ENCODE measurements around the gene EFL1. TPM values are rescaled to one million over a fixed set of nuclear protein-coding genes. Genes with fewer than 3 reads are reported as not detected.
"Not testable (repeated sequence)": the region's sequence is repeated elsewhere in the genome, so short reads cannot be mapped to it uniquely, and the experiment has no call there.

The EFL1 gene
- total RNA-seq, 1 donor from 2014 or later: 38.7 TPM

DNA sequence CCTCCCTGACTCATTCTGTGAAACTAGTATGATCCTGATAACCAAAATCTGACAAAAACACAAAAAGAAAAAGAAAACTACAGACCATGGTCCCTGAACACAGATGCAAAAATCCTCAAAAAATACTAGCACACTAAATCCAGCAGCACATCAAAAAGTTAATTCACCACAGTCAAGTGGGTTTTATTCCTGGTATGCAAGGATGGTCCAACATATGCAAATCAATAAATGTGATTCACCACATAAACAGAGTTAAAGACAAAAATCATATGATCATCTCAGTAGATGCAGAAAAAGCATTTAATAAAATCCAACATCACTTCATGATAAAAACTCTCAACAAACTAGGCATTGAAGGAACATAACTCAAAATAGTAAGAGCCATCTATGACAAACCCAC, 12.9 kb upstream of the EFL1 start:
- no peak for DNase-seq

DNA sequence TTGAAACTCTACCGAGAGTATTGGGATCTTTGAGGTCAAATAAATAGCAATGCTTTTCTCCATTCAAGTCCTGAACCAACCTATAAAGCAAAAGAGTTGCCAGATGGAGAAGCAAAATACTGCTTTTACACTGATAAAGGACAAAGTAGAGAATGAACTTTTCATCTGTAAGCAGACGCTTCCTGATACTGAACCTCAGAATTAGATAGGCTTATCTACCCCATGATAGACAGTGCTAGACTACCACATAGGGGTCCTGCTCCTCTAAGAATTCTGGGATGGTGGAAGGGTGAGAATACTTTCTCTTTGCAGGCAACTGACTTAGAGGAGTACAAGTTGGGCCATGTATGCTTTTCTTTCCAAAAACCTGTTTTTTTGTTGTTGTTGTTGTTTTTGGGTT, 9.6 kb upstream of the EFL1 start:
- no peak for DNase-seq

DNA sequence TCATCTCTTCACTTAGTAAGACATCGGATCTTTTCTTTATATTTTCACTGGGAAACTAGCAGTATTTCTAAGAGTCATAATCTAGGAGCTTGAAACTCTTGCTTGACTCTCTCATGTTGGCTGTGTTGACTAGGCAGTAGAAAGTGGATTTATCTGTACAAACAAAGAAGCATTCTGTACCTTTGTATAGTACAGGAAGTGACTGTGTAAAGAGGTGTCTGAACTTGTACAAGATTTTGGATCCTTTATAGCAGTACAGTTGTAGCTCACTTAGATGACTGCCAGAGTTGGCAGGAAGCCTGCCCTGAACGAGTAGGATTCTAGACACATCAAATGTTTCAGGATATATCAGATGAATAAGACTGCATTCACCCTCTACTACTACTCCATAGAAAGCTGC, 5.9 kb upstream of the EFL1 start:
- DNase-seq: not testable (repeated sequence)

DNA sequence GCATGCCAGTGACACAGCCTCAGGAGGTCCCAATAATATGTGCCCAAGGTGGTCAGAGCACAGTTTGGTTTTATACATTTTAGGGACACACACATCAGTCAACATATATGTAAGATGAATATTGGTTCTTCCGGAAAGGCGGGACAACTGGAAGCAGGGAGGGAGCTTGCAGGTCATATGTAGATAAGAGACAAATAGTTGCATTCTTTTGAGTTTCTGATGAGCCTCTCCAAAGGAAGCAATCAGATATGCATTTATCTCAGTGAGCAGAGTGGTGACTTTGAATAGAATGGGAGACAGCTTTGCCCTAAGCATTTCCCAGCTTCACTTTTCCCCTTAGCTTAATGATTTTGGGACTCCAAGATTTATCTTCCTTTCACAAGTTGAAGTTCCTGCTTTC, 4.6 kb upstream of the EFL1 start:
- not testable (repeated sequence) for DNase-seq

DNA sequence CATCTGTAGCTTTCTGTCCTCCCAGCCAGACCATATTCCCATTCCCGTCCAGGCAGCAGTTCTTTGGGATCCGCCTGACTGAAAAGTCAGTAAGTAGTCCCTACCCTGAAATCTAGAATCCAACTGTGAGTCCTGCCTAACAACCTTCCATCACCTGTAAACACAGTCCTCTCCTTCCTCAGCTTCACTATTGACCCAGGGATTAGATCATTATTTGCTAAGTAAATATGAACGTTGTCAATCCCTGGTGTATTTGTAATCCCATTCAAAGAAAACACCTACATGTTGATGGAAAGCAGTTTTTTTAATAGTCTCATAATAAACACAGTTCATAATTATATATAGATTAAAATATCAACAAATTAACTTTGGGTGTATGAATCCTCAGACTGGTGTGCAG, 816 bp upstream of the EFL1 start:
- DNase-seq: no peak

DNA sequence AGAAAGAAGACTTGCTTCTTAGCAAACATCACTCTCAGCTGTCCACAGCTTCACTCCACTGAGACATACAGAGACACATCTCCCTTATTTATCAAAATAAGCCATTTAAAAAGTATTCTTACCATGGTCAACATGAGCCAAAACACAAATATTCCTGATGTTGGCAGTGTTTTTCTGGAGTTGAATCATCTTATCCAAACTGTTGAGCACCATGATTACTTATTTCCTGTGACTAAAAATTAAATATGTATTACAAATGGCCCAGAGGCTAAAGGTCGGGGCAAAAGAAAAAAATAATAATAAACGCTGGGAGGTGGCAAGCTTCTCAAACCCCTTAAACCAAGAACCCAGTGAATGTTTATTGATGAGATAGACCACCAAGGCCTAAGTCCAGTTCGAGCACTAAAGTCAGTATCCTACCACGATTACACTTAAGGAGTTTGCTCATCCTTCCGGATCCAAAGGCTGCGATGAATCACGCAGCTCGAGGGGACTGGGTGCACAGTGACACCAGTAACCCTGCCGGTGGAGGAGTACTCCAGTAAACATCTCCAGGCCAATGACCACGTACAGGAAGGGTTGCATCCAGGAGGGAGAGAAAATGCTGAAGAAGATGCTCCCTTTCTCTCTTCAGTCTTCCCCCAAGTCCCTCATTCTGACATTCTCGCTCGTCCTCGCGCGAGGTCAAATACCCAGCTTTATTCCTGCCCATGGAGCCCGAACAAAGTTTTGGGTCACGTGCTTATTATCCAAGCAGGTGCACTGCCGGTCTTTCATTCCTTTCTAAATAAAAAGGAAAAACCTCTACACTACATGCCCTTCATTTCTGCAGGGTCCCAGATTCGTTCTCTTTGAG, 740 bp downstream of the EFL1 start:
- DNase-seq: not testable (repeated sequence)

DNA sequence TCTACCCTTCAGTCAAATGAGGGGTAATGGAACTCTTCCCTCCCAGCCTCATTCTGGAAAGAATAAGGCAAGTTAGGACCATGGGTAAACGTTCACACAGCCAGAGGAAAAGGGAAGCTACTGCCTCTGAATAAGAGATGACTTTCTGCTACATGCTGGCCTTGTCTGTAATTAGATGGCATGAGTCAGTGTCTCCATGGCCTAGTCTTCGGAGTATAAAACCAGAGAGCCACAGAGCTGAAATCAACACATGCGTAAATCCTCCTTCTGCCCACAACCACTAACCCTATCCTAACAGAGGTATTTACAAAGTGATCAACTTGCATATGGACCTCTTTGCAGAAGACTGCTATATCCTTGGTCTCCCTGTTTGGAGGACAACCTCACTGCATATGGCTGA, 14.3 kb downstream of the EFL1 start:
- not testable (repeated sequence) for DNase-seq

DNA sequence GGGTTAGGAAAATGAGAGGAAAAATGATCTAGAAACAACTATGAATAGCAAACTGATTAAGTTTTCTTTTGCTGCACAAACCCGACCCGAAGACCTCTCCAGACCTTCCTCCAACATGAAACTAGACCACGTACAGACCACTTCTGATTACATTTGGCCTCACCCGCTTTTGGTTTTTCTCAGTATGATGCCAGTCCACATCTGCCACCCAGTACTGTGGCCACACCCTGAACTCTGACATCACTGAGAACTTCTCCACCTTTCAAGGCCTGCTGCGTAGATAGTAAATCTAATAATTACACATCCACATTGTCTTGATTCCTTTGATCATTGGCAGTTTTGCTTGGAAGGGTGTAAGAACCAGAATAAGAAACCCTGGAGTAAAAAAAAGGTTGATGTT, 16.6 kb downstream of the EFL1 start:
- DNase-seq: not testable (repeated sequence)

DNA sequence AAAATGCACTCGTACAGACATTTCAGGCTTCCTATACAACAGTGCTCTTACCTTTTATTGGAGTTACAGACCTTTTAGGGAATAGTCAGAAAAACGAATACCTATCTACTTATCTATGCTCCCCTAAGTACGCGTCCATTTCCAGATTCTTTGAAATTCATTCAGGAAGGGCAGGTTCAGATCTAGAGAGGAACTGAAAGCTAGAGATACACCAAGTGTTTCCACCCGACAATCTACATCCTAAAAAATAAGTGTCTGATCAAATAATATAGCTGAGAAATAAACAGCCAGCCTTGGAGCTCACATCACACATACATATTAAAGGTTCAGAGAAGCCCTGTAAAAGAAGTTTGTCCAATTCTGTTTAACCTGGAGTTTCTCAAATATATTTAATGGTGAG, 18.9 kb downstream of the EFL1 start:
- DNase-seq: not testable (repeated sequence)

DNA sequence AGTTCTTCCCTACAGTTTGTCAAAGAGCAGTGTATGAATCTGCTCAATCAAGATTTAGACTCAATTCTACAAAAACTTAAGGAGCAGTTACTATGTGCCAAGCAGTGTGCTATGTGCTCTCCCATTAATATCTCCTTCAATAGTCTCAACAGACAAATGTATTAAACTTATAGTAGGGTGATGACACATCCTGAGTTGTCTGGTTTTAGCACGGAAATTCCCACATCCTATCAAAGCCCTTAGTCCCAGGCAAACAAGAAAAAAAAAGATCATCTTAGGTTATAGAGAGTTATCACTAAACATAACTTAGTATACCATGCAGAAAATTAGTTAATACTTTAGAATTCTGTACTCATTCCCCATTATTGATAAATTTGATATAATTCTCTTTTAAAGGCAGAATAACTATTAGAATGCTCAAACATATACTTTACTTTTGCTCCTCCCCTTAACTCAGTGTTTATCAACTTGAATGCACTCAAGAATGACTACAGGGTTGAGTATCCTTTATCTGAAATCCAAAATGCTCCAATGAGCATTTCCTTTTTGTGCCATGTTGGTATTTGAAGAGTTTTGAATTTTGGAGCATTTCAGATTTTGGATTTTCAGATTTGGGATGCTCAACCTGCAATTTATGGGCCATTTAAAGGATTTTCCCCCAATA, 20.6 kb downstream of the EFL1 start:
- not testable (repeated sequence) for DNase-seq

DNA sequence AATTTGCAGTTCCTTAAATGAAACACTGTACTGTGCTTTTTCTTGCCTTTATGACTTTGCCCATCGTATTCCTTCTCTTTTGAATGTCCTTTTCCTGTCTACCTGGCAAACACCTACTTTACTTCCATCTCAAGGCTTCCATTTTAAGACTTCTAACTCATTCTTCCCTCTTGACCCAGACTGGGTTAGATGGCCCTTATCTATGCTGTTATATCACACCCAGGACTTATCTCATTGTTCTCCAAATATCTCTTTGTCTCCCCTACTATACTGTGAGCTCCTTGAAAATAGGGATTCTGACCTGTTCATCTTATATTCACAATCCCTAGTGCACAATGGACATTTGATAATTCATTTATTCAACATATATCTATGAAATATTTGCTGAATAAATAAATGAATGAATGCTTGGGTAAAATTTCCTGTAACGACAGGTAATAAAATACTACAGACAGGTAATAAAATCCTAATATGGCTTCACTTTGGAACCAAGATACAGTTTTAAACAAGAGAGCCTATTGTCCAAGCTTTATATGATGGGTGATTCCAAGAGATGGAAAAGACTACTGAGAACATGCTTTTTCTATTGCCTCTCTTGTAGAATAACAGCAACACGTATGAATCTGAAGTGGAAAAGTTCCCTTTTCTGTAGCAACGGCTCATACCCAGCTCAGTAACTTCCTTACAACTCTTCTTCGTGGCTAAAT, 22.7 kb downstream of the EFL1 start:
- DNase-seq: no peak

DNA sequence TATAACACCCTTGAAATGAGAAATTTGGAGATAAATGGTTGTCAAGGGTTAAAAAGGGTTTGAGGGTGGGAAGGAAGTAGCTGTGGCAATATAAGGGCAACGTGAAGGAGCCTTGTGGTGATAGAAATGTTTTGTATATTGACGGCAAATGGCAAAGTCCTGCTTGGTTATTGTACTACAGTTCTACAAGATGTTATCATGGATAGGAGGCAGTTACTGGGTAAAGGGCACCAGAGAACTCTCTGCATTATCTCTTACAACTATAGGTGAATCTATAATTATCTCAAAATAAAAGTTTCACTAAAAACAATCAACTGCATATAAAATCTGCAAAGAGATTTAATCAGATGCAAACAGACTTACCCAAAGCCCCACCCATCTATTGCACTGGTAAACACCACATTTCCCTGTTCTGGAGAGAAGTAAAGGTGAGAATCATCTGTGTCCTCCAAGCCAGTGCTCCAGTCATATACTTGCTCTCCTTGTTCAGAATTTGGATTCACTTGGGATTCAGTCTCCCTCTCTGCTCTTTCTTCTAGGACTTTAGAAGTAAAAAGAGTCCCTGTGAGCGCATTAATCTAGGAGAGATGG, 24.5 kb downstream of the EFL1 start:
- DNase-seq: not testable (repeated sequence)

DNA sequence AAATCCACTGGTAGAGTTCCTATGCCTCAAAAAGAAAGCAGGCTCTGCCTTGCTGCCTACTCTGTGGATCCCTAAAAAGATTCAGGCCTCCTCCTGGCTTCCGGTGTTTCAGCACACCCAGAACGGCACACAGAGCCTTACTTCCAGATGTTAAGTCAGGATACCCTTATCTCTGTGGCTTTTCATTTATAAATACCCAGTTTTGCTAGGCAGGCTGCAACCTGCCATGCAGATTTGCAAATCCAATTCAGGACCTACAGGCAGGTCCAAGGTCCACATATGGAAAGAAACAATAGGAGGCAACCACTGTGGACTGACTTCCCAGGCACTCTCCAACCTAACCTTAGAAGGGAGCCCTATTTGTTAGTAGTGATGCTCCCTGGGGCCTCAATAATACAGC, 30.7 kb downstream of the EFL1 start:
- no peak for DNase-seq

DNA sequence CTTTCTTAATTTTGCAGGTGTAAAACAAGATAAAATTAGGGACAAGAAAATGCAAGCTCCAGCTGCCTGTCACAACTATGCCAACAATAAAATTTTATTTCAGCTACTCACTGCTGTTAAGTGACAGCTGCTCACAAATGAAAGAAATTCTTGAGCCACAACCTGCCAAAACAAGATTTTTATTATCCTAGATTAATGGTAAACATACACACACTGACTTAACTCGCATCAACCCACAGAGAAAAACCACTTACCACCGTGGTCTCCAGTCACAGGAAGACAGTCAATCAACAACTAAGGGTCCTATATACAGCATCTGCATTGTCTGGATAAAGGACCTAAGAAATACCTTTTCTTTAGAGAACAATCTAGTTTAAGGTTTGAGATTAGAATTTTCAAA, 31.3 kb downstream of the EFL1 start:
- DNase-seq: no peak

DNA sequence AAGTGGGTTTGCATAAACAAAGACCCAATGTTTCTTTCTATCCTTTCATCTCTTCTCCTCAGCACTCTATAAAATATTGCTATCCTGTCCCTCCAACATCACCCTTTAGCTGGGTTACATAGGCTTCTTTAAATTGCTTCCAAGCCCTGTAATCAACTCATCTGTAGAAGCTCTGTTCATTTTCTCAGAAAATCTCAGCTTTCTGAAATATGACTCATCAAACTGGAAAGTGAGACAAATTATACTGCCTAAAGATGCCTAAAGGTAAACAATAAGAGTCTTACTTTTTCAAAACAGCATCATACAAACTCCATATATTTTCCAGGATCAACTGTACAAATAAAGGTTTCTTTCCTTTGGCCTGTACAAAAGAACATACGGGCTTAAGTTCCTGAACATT, 33.8 kb downstream of the EFL1 start:
- no peak for DNase-seq

DNA sequence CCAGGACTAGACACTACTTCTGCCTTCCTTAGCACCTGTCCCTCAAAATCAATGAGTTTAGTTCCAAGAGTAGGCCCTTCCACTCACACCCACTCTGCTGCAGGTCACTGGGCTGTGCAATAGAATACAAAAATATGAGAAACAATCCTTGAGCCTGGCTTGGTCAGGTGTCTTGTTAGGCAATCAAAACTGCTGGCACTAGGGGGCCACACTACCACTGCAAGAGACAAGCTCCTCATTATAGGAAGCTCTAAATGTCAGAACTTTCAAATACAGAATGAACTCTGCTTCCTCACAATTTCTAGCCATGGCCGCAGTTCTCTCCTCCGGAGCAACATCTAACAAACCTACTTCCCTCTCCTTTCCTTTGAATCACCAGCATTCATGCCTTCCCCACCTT, 41.0 kb downstream of the EFL1 start:
- DNase-seq: not testable (repeated sequence)

DNA sequence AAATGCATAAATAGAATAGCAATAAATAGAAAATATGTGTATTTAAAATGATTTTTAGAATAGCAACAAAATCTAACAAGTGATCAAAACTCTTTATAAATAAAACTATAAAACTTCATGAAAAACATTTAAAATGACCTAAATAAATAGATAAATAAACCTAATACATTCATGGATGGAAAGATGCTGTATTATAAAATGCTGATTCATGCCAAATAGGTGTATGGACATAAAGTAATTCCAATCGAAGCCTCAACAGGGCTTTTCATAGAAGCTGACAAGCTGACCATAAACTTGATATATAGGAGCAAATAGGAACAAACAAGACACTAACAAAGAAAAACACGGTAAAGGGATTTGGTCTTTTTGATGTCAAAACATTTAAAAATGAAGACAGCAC, 46.4 kb downstream of the EFL1 start:
- not testable (repeated sequence) for DNase-seq

DNA sequence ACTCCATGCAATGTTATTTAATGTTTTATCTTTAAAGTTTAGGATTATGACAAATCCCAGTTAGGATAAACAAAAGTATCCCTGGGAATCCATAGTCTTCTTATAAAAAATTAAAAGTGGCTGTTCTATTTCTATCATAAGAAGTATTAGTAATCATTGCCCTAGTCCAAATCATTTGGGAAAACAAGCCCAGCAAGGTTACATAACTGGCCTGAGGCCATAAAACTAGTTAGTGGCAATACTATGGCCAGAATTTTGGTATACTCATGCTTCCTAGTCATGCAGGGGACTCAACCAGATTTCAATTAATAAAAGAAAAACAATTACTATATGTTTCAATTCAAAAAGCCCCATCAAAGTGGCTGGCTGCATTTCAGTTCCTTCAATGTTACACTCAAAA, 50.3 kb downstream of the EFL1 start:
- DNase-seq: not testable (repeated sequence)

DNA sequence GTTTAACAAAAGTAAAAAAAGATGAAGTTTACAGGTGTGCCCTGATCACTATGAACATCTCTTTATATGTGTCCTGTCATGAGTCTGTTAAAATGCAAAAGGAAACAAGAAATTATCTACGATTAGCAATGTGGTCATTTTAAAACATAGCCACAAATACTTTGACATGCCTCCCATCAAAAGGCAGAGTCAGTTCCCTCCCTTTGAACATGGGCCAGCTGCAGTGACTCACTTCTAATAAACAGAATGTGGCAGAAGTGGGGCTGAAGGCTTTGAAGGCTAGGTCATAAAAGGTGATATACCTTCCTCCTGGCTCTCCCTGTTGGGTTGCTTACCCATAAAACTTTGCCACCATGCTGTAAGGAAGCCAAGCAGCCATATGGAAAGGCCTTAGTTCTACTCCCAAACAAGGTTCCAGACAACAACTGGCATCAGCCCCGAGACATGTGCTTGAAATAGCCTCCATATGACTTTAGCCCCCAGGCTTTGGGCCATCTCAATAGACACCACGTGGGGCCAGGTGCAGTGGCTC, 52.4 kb downstream of the EFL1 start:
- DNase-seq: not testable (repeated sequence)

DNA sequence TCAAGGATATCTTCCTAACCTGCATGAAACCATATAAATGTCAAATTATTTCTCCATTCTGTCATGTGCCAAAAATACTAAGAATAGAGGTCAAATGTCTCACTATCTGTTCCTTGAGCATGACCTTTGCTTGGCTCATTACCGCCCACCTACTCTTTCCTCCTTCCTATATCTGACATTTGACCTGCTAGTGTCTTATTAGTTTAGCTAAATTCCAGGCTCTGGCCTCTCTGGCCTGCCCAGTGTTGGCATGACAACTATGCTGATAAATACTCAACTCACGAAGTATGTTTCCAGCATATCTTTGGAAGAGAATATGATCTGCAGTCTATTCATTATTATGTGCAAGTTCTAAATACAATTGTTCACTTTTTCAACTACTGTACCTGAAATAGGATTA, 58.0 kb downstream of the EFL1 start:
- not testable (repeated sequence) for DNase-seq

DNA sequence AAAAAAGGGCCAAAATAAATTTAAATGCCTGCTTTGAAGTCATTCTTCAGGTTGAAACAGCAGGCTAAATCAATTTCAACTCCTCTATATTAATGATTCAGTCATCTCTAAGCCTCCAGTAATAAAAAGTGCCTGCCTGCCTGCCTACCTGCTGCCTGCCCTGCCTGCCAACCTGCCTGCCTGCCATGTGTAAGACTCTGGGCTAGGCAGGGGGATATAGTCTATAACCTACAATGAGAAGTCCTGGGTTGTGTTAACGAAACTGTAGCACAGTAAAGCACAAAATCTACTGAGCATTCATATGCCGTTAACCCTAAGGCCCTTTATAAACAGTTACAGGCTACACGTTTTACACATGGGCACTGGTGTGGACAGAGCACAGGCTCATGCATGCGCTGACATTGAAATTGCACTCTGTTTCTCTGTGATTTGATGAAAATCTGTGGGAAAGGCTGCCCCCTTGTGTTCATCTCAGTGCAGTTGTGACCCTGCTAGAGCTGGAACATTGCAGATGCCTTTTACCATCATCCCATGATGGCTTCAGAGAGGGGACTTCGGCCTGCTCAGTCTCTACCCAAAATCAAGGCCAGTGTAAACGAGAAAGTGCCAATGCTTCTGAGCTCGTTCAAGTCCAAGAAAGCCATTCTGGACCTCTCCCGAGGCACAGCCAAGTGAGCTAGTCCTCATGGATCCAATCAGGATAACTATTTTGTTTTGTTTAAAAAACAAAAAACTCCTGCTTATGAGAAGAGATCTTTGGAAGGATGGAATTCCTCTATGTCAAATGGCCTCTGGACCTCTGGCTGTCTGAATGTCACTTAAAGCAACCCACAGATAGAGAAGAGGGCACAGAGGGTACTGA, 64.6 kb downstream of the EFL1 start:
- DNase-seq: peak; percentile 62

DNA sequence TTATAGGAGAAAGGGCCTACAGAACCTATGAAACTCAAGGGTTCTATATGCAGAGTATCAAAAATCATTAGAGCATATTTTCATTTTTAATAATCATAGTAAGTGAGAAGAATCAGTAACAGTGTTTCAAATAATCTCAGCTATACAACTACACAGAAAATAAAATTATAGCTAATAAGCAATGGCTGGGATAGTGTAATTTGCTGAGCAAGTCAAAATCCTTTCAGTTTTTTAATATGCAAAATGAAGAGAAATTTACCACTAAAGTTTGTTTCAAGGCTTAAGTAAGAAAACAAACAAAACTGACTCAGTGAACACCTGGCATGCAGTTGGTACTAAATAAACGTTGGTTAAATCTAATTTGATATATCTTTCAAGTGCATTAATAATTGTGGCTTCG, 66.2 kb downstream of the EFL1 start:
- no peak for DNase-seq

All from occipital lobe (tissue), 2 donors.